Stimulated activated CD4-positive, alpha-beta T cell treated with anti-CD3 and anti-CD28 coated beads, Interleukin-4, amount 100 ng/mL, for 48 hours (primary cell): ENCODE data around the gene CPT1C.

Experiments used
- DNase-seq, 2 donors: peaks; one replicate each; pipeline ENCODE4 v3.0.0-alpha.2; 2020; ENCODE audit warnings: low read depth in 2 of 2

The CPT1C gene

DNA sequence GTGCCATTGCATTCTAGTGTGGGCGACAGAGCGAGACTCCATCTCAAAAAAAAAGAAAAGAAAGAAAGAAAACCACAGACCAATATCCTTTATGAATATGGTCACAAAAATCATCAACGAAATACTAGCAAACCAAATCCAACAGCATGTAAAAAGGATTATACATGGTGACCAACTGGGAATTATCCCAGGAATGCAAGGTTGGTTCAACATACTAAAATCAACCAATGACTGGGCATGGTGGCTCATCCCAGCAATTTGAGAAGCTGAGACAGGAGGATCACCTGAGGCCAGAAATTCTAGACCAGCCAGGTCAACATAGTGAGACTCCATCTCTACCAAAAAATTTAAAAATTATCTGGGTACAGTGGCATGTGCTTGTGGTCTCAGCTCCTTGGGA is 65.0 kb downstream of the CPT1C start:
- no peak for DNase-seq

GRCh38 chr19:49758292-49758691 is 67.4 kb downstream of the CPT1C start:
- no peak for DNase-seq

DNA sequence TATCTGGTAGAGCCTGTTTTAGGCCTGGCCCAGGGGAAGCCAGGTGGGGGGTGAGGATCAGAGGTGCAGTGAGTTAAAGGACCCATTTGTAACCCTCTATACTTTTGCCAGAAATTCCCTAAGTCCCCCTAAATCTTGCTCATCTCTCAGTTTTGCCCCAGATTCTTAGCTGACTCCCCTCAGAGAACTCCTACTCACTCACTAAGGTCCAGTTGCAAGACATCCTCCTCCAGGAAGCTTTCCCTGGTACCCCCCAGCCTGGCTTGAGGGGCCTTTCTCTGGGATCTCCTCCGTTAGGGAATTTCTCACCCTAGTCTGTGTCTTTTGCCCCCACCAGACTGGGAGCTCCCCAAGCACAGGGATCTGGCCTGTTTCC is 70.3 kb downstream of the CPT1C start:
- no peak for DNase-seq

DNA sequence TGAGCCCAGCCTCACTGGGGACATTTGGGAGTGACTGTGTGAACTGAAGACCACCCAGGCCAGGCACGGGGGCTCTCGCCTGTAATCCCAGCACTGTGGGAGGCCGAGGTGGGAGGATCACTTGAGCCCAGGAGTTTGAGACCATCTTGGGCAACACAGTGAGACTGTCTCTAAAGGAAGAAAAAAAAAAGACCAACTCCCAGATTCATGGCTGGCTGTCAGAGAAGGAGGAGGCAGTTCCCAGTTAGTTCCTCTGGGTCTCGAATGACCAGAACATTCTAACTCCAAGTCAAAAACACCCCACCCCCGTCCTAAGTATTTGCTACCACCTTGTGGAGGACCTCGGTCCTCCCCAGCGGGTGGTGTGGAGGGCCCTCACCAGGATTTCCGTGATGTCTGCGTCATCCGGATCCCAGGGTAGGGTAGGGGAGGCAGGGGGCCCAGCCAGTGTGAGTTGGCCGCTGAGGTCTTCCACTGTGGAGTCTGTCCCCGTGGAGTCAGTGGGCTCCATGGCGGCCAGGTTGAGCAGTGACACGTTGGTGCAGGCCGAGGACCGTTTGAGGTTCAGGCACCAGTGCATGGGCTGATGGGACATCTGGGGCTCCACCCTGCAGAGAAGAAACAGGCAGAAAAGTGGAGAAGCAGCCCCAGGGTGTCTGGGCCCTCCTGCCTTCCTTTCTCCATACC is 70.9 kb downstream of the CPT1C start:
- no peak for DNase-seq

- DNase-seq = no peak
These were observed 72.3 kb downstream of the CPT1C start, which contains the start of gene TSKS for GRCh38 chr19:49763230-49763629. Gene TSKS (minus strand): TSS chr19:49763306. CDS start chr19:49763247, 59 bp downstream.
